Colonic mucosa (tissue), 4 donors: Measurements from ENCODE around the gene CCSER2. TPM values are rescaled to one million over a fixed set of nuclear protein-coding genes. Genes with fewer than 3 reads are reported as not detected.
A peak's percentile ranks its signal among the peaks of the same experiment; 100 is the strongest.

Experiments
- DNase-seq: peaks from one replicate; pipeline ENCODE4 v3.0.0-alpha.2; 2020
- H3K27ac ChIP-seq: fragments of 200-600 bp; one replicate; pipeline ENCODE4 v1.8.0; 2021
- H3K27me3 ChIP-seq: fragments of 200-600 bp; one replicate; pipeline ENCODE4 v1.8.0; 2021
- H3K36me3 ChIP-seq: fragments of 200-600 bp; one replicate; pipeline ENCODE4 v1.8.0; 2021
- H3K4me1 ChIP-seq: fragments of 200-600 bp; one replicate; pipeline ENCODE4 v1.8.0; 2021; ENCODE audit warnings: mild to moderate bottlenecking
- H3K4me3 ChIP-seq: fragments of 200-600 bp; one replicate; pipeline ENCODE4 v1.8.0; 2021
- H3K9ac ChIP-seq, 2 donors: one replicate each; pipeline ENCODE4 v1.7.0; 2013; ENCODE audit warnings: control low read depth in 2 of 2, low read depth in 2 of 2, low read length in 2 of 2
- H3K9me3 ChIP-seq: fragments of 200-600 bp; one replicate; pipeline ENCODE4 v1.8.0; 2021
- intact Hi-C: fragments of 100-400 bp; cut with DNase I; formaldehyde crosslinking; loops from one replicate; pipeline ENCODE4 v1.14.1; 2022
- total RNA-seq, 2 donors: library from RNA; stranded (reverse); fragmentation: NEBNext Ultra II Directional in 1 of 2; extraction: Animal tissue kit (Norgen Biotek cat#: 25700) in 1 of 2; gene quantifications; one replicate each; pipeline ENCODE4 v1.2.1, GENCODE V29; 2021
- TF ChIP-seq, protein P1 (sequence below): fragments of 200-600 bp; IDR thresholded peaks from one replicate; pipeline ENCODE4 v1.8.0; 2022; ENCODE audit warnings: antibody characterized with exemption, mild to moderate bottlenecking
- donor health status: healthy.
- donor health status: DM: no; HTN: no; CAD: no.
- donor health status: DM: no; HTN: no; CAD: no.

The CCSER2 gene
- total RNA-seq, 2 donors from 2014 or later, result 33.7 to 64.5 TPM

GRCh38 chr10:84519235-84519634 is 190.8 kb downstream of the CCSER2 start:
- Histone ChIP-seq H3K27me3 (no peaks in the 10 kb centered on the region), H3K4me3 (no peak overlapping the region), H3K27ac (no peak overlapping the region), H3K4me1 (no peaks in the 10 kb centered on the region), H3K9me3 (no peaks in the 10 kb centered on the region), H3K36me3 (no peaks in the 10 kb centered on the region), H3K9ac (no peak overlapping the region)
- intact Hi-C loops, result no loop called here
- no peak for DNase-seq
- TF ChIP-seq, protein P1, sequence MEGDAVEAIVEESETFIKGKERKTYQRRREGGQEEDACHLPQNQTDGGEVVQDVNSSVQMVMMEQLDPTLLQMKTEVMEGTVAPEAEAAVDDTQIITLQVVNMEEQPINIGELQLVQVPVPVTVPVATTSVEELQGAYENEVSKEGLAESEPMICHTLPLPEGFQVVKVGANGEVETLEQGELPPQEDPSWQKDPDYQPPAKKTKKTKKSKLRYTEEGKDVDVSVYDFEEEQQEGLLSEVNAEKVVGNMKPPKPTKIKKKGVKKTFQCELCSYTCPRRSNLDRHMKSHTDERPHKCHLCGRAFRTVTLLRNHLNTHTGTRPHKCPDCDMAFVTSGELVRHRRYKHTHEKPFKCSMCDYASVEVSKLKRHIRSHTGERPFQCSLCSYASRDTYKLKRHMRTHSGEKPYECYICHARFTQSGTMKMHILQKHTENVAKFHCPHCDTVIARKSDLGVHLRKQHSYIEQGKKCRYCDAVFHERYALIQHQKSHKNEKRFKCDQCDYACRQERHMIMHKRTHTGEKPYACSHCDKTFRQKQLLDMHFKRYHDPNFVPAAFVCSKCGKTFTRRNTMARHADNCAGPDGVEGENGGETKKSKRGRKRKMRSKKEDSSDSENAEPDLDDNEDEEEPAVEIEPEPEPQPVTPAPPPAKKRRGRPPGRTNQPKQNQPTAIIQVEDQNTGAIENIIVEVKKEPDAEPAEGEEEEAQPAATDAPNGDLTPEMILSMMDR, result no peak

DNA sequence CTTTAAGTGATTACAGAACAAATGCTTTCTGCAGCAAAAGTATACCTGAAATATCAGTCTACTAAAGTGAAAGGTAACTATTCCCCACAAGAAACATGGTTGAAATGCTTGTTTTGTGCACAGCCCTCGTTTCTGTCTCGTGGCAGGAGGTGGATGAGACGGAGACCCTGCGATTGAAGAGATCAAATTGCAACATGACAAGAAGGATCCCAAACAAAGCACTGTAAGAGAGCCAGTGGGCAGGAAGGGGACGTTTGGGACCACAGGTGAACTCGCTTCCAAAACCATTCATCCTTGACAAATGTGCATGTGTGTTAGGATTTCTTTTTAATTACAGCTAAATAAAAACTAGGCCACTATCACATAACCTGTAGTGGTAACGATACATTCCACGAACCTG is 192.6 kb downstream of the CCSER2 start:
- Histone ChIP-seq H3K4me3 (no peak overlapping the region), H3K27ac (no peak overlapping the region), H3K9me3 (no peaks in the 10 kb centered on the region), H3K27me3 (no peaks in the 10 kb centered on the region), H3K36me3 (no peaks in the 10 kb centered on the region), H3K9ac (no peak overlapping the region), H3K4me1 (no peaks in the 10 kb centered on the region)
- intact Hi-C loops, result no loop called here
- no peak for DNase-seq
- TF ChIP-seq, protein P1, result no peak

DNA sequence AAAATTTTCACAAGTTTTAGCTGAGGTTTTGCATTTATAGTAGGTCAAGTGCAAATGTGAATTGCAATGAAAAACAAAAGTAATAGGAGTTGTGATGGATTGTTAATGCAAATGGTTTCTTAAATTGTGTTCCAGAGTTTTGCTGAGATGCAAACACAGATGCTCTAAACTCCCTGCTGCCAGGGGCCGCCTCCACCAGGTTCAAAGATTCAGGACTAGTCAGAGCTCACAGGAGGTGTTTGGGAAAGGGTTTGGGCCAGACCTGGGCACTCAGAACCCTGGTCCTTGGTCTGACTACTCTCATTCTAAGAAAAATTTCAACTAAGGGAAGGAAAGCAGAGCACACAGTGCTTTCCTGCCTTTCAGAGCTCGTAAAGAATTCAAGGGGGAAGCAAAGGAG is 193.1 kb downstream of the CCSER2 start:
- no peak overlapping the region for H3K9ac ChIP-seq
- intact Hi-C loops, result no loop called here

DNA sequence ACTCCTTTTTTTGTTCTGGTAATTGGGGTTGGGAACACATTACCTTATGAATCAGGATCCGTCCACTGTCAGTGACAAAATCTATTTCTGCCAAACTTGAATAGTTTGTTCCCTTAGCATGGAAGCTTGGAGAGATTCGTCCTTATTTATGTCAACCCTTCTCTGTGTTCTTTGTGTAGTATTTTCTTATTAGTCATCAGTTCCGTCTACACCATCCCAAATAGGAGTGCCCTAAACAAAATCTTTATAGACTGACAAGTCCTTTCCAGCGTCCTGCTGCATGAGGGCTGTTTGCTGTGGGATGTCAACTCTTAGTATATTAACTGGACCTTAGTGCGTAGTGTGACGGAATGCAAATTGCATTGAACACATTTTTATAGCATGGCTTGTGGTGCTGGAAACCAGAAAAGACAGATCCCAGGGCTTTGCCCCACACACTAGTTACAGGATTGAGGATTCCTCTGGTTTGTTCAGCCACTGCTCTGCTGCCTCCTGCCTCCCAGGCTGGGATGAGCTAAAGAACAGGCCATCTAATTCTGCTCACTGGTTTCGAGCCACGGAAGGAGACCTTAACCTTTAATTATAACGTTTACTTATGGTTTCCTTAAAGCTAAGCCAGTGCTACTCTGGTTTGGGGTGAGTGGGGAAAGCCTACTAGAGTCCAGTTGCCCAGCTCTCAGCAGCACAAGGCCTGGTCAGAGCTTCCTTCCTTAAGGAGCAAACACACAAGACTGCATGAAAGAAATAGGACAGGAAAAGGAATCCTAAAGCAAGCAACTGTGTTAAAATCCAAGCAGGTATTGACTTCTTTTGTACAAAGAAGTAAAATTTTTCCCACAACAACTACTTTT is 194.4 kb downstream of the CCSER2 start:
- TF ChIP-seq, protein P1, result no peak
- DNase-seq, result no peak
- no peak overlapping the region for H3K4me3 ChIP-seq
- intact Hi-C loops, result no loop called here
- no peaks in the 10 kb centered on the region for H3K4me1 ChIP-seq
- H3K36me3 ChIP-seq, result no peaks in the 10 kb centered on the region
- no peak overlapping the region for H3K9ac ChIP-seq
- H3K27me3 ChIP-seq, result no peaks in the 10 kb centered on the region
- H3K27ac ChIP-seq, result no peak overlapping the region
- H3K9me3 ChIP-seq, result no peaks in the 10 kb centered on the region

More for the DNA sequence above, 193.1 kb downstream of the CCSER2 start:
- H3K36me3 ChIP-seq, result no peaks in the 10 kb centered on the region
- H3K27me3 ChIP-seq, result no peaks in the 10 kb centered on the region
- no peak overlapping the region for H3K4me3 ChIP-seq
- H3K4me1 ChIP-seq, result no peaks in the 10 kb centered on the region
- no peak for DNase-seq
- TF ChIP-seq, protein P1, result no peak
- no peak overlapping the region for H3K27ac ChIP-seq
- no peaks in the 10 kb centered on the region for H3K9me3 ChIP-seq

GRCh38 chr10:84523526-84523925 is 195.1 kb downstream of the CCSER2 start:
- TF ChIP-seq, protein P1, result no peak
- Histone ChIP-seq H3K9ac (no peak overlapping the region), H3K9me3 (no peaks in the 10 kb centered on the region), H3K4me3 (no peak overlapping the region), H3K36me3 (no peaks in the 10 kb centered on the region), H3K27me3 (no peaks in the 10 kb centered on the region), H3K4me1 (no peaks in the 10 kb centered on the region), H3K27ac (no peak overlapping the region)
- DNase-seq, result peak; percentile 37
- intact Hi-C loops, result no loop called here
